GM12878 (cell line): ENCODE results near the gene MGARP. TPM values are rescaled to one million over a fixed set of nuclear protein-coding genes. Genes with fewer than 3 reads are reported as not detected.

Source experiments
- ATAC-seq: fragments of 200-7000 bp; cut with Tn5 transposase; 3 replicates; pipeline ENCODE4 v1.9.1; 2020; ENCODE audit warnings: mild to moderate bottlenecking, moderate library complexity
- BruUV-seq: library from RNA; stranded (reverse); fragments of 400-500 nt; replicated peaks from 2 replicates; lab custom pipeline; 2021; lab: Mats Ljungman, UMichigan
- CTCF ChIA-PET: fragments of 300-600 bp; sonication (Branson Sonifier 250); formaldehyde crosslinking; extraction: SDS; loops from one replicate; lab custom pipeline; 2021; ENCODE audit warnings: inconsistent platforms; lab: Yijun Ruan, JAX
- POLR2A ChIA-PET: fragments of 350-600 bp; formaldehyde crosslinking; extraction: SDS; loops from one replicate; lab custom pipeline; 2021; ENCODE audit warnings: inconsistent platforms; lab: Charles Lee
- RAD21 ChIA-PET: fragments of 300-600 bp; sonication (Branson Sonifier 250); formaldehyde crosslinking; loops from one replicate; lab custom pipeline; 2023; ENCODE audit warnings: antibody characterized with exemption; ENCODE audit not compliant: unreplicated experiment; lab: Charles Lee
- SMC1A ChIA-PET: fragments of 300-600 bp; sonication (Branson Sonifier 250); formaldehyde crosslinking; loops from one replicate; lab custom pipeline; 2023; ENCODE audit not compliant: unreplicated experiment, uncharacterized antibody; lab: Charles Lee
- DNase-seq: peaks from one replicate; pipeline ENCODE4 v3.0.0-alpha.2; 2011; ENCODE audit warnings: low read depth, low spot score
- FAIRE-seq: peaks from 3 replicates; lab custom pipeline; 2011; peaks lifted over from hg19 to GRCh38; lab: Jason Lieb, UNC
- H2AFZ ChIP-seq: 2 replicates; pipeline ENCODE4 v1.6.0; 2011; ENCODE audit warnings: low read depth, low read length, control low read depth; ENCODE audit not compliant: control insufficient read depth
- H3K27ac ChIP-seq: 2 replicates; pipeline ENCODE4 v1.5.1; 2011; ENCODE audit warnings: control low read depth; ENCODE audit not compliant: control insufficient read depth, insufficient read depth
- H3K27me3 ChIP-seq, 2 experiments: replicated peaks in 1 of 2; 2 replicates each; pipeline versions ENCODE4 v1.6.0 to v1.6.1; 2011; ENCODE audit warnings: low read length in 1 of 2; ENCODE audit not compliant: control insufficient read depth in 2 of 2, insufficient read depth in 2 of 2
- H3K36me3 ChIP-seq, 2 experiments: 2 replicates each; pipeline ENCODE4 v1.5.1; 2011; ENCODE audit warnings: low read length in 1 of 2; ENCODE audit not compliant: control insufficient read depth in 2 of 2, insufficient read depth in 2 of 2
- H3K4me1 ChIP-seq: 2 replicates; pipeline ENCODE4 v1.6.1; 2011; ENCODE audit warnings: mild to moderate bottlenecking, low read length, moderate library complexity, mixed read lengths; ENCODE audit not compliant: control insufficient read depth, insufficient read depth
- H3K4me2 ChIP-seq: 2 replicates; pipeline ENCODE4 v1.6.0; 2011; ENCODE audit warnings: control low read depth; ENCODE audit not compliant: control insufficient read depth, insufficient read depth
- H3K4me3 ChIP-seq: fragments of 200-600 bp; sonication (generic); 2 replicates; pipeline ENCODE4 v1.5.1; 2016
- H3K79me2 ChIP-seq: 2 replicates; pipeline ENCODE4 v1.6.0; 2011; ENCODE audit warnings: low read length; ENCODE audit not compliant: control insufficient read depth, insufficient read depth
- H3K9ac ChIP-seq: 2 replicates; pipeline ENCODE4 v1.8.0; 2011; ENCODE audit warnings: low read length, control low read depth, mixed read lengths; ENCODE audit not compliant: control insufficient read depth, insufficient read depth
- H3K9me3 ChIP-seq: replicated peaks from 3 replicates; pipeline ENCODE4 v1.5.1; 2011; ENCODE audit warnings: mild to moderate bottlenecking, low read length; ENCODE audit not compliant: control insufficient read depth, insufficient read depth
- H4K20me1 ChIP-seq: 2 replicates; pipeline ENCODE4 v1.6.0; 2011; ENCODE audit not compliant: control insufficient read depth, insufficient read depth
- ATF7 ChIP-seq: fragments of 450-650 bp; IDR thresholded peaks from 2 replicates; pipeline ENCODE4 v1.6.1; 2016; ENCODE audit warnings: low read depth, mild to moderate bottlenecking
- CHD1 ChIP-seq: IDR thresholded peaks from 2 replicates; pipeline ENCODE4 v1.6.1; 2012; ENCODE audit warnings: low read depth, low read length, improper control_type of control experiment
- ESRRA ChIP-seq: IDR thresholded peaks from 2 replicates; pipeline ENCODE4 v1.6.1; 2012; ENCODE audit warnings: mild to moderate bottlenecking, low read length, improper control_type of control experiment
- FOXM1 ChIP-seq: IDR thresholded peaks from 2 replicates; pipeline ENCODE4 v1.6.1; 2012; ENCODE audit warnings: low read depth, mild to moderate bottlenecking, inconsistent platforms, low read length, moderate library complexity
- KLF5 ChIP-seq: fragments of 450-650 bp; IDR thresholded peaks from 2 replicates; pipeline ENCODE4 v1.6.1; 2014; ENCODE audit warnings: mild to moderate bottlenecking; ENCODE audit not compliant: partially characterized antibody
- MTA2 ChIP-seq: fragments of 450-650 bp; IDR thresholded peaks from 2 replicates; pipeline ENCODE4 v1.6.1; 2016; ENCODE audit warnings: low read depth, mild to moderate bottlenecking, moderate library complexity
- NKRF ChIP-seq: fragments of 450-650 bp; conservative IDR thresholded peaks from 2 replicates; pipeline ENCODE4 v1.6.1; 2017; ENCODE audit warnings: mild to moderate bottlenecking, moderate library complexity
- SMARCA5 ChIP-seq: fragments of 450-650 bp; IDR thresholded peaks from 2 replicates; pipeline ENCODE4 v1.6.1; 2017; ENCODE audit warnings: mild to moderate bottlenecking
- in situ Hi-C: fragments of 300-500 bp; cut with MboI; formaldehyde crosslinking; loops from 9 replicates; pipeline ENCODE4 v1.14.3; 2018; ENCODE audit warnings: mixed read lengths
- intact Hi-C: fragments of 100-400 bp; cut with micrococcal nuclease; formaldehyde crosslinking; loops from one replicate; pipeline ENCODE4 v1.14.2; 2022; ENCODE audit not compliant: unreplicated experiment
- polyA plus RNA-seq, 11 experiments: library from polyadenylated mRNA; depleted of rRNA in 4 of 11; unstranded in 6 of 11; stranded (reverse) in 5 of 11; fragments of >200 nt; fragmentation: Nextera tagmentation in 4 of 11; fragmentation: Illumina TruSeq in 1 of 11; extraction: Ambion mirVana in 4 of 11; extraction: Trizol in 1 of 11; gene quantifications; 1 replicate in 1 of 11; 2 replicates in 10 of 11; pipeline versions ENCODE4 v1.2.1 to v1.2.3, GENCODE V29; 2011 to 2016; ENCODE audit warnings: inconsistent platforms in 2 of 11, missing spikeins in 2 of 11, low read depth in 1 of 11
- total RNA-seq, 4 experiments: library from RNA; depleted of rRNA in 3 of 4; stranded (reverse); fragments of >200 nt in 3 of 4; fragmentation: Illumina TruSeq in 1 of 4; extraction: Trizol in 1 of 4; gene quantifications; 2 replicates each; pipeline versions ENCODE4 v1.2.1 to v1.2.3, GENCODE V29; 2013 to 2021

Gene MGARP
- total and polyA plus RNA-seq, 10 of the 15 experiments (the other 5 are each of a cell fraction or from before 2014, with no cell fraction given) = 0.04 to 0.23 (median 0.08) TPM; not detected in 7

DNA sequence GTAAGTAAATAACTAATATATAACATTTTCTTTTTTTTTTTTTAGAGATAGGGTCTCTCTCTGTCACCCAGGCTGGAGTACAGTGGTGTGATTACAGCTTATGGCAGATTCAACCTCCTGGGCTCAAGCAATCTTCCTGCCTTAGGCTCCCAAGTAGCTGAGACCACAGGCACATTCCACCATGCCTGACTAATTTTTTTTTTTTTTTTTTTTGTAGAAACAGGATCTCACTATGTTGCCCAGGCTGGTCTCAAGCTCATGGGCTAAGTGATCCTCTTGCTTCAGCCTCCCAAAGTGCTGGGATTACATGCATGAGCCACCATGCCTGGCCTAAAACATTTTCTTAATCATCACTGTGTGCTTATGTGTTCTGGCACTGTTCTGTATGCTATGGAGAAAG, 32.8 kb downstream of the MGARP start:
- no TSS peak for BruUV-seq
- no peaks in the 10 kb centered on the region for H3K9me3 ChIP-seq
- no peak overlapping the region for H3K27ac ChIP-seq
- H3K9ac ChIP-seq = no peak overlapping the region
- in situ Hi-C loops = no loop called here
- ChIA-PET POLR2A (interaction anchor here (0.5 kb wide), 2 partner anchors 15 to 477 kb away, joined by 3 read pairs; no protein-coding TSS in a partner anchor), CTCF (no interaction called here), SMC1A (no interaction called here), RAD21 (interaction anchor here (0.6 kb wide), 1 partner anchor 17 kb away, joined by 3 read pairs; no protein-coding TSS in a partner anchor)
- ATAC-seq (no peak), FAIRE-seq (no peak), DNase-seq (no peak)
- no peak for TF ChIP-seq NKRF
- no peak for TF ChIP-seq KLF5
- no peak for TF ChIP-seq ATF7
- TF ChIP-seq MTA2 = no peak
- TF ChIP-seq CHD1 = no peak
- no peak for TF ChIP-seq ESRRA
- TF ChIP-seq SMARCA5 = no peak
- no peak for TF ChIP-seq FOXM1
- H2AFZ ChIP-seq = no peak overlapping the region
- no peaks in the 10 kb centered on the region for H3K4me1 ChIP-seq
- H4K20me1 ChIP-seq = no peaks in the 10 kb centered on the region
- intact Hi-C loops = no loop called here
- no peaks in the 10 kb centered on the region for H3K79me2 ChIP-seq
- H3K36me3 ChIP-seq = no peaks in the 10 kb centered on the region
- H3K4me3 ChIP-seq = no peak overlapping the region
- H3K4me2 ChIP-seq = no peak overlapping the region
- no peaks in the 10 kb centered on the region for H3K27me3 ChIP-seq
